Neural progenitor cell (in vitro differentiated cells): ENCODE results near the gene ARL4D. TPM values are rescaled to one million over a fixed set of nuclear protein-coding genes. Genes with fewer than 3 reads are reported as not detected.
A peak's percentile ranks its signal among the peaks of the same experiment; 100 is the strongest.

Source experiments
- DNase-seq: peaks from one replicate; pipeline ENCODE4 v3.0.0-alpha.2; 2016; ENCODE audit warnings: low spot score
- H2AFZ ChIP-seq: fragments of 200-600 bp; sonication (generic); replicated peaks from 2 replicates; pipeline ENCODE4 v1.6.1; 2016; ENCODE audit warnings: antibody characterized with exemption
- H3F3A ChIP-seq: fragments of 200-600 bp; sonication (generic); 2 replicates; pipeline ENCODE4 v1.6.1; 2016; ENCODE audit warnings: antibody characterized with exemption, low read depth
- H3K27ac ChIP-seq: fragments of 200-600 bp; sonication (generic); 2 replicates; pipeline ENCODE4 v1.5.1; 2016; ENCODE audit warnings: mild to moderate bottlenecking
- H3K27me3 ChIP-seq: fragments of 200-600 bp; sonication (generic); 2 replicates; pipeline ENCODE4 v1.6.1; 2016; ENCODE audit warnings: mild to moderate bottlenecking, moderate library complexity
- H3K36me3 ChIP-seq: fragments of 200-600 bp; sonication (generic); 2 replicates; pipeline ENCODE4 v1.5.1; 2016
- H3K4me1 ChIP-seq: fragments of 200-600 bp; sonication (generic); 2 replicates; pipeline ENCODE4 v1.6.1; 2016; ENCODE audit warnings: mixed run types
- H3K4me2 ChIP-seq: fragments of 200-600 bp; sonication (generic); 2 replicates; pipeline ENCODE4 v1.6.1; 2016
- H3K4me3 ChIP-seq: fragments of 200-600 bp; sonication (generic); 2 replicates; pipeline ENCODE4 v1.5.1; 2016
- H3K79me2 ChIP-seq: fragments of 200-600 bp; sonication (generic); 2 replicates; pipeline ENCODE4 v1.6.1; 2016; ENCODE audit warnings: low read depth
- H3K9ac ChIP-seq: fragments of 200-600 bp; sonication (generic); 2 replicates; pipeline ENCODE4 v1.6.1; 2016
- H3K9me3 ChIP-seq: fragments of 200-600 bp; sonication (generic); 2 replicates; pipeline ENCODE4 v1.5.1; 2016; ENCODE audit warnings: low read depth
- H4K20me1 ChIP-seq: fragments of 200-600 bp; sonication (generic); 2 replicates; pipeline ENCODE4 v1.6.1; 2016; ENCODE audit warnings: low read depth
- H3K27ac Mint-ChIP-seq: 3 replicates; pipeline ENCODE4 v1.8.0; 2021; ENCODE audit warnings: mixed read lengths
- H3K27me3 Mint-ChIP-seq: 2 replicates; pipeline ENCODE4 v1.8.0; 2022; ENCODE audit warnings: low read depth, mild to moderate bottlenecking, inconsistent platforms, moderate library complexity, mixed read lengths; ENCODE audit not compliant: insufficient read depth
- H3K36me3 Mint-ChIP-seq: 3 replicates; pipeline ENCODE4 v1.8.0; 2021; ENCODE audit warnings: mixed read lengths
- H3K4me1 Mint-ChIP-seq: 3 replicates; pipeline ENCODE4 v1.8.0; 2021; ENCODE audit warnings: mixed read lengths
- H3K4me3 Mint-ChIP-seq: 3 replicates; pipeline ENCODE4 v1.8.0; 2021; ENCODE audit warnings: mild to moderate bottlenecking, moderate library complexity, mixed read lengths
- H3K9me3 Mint-ChIP-seq: 3 replicates; pipeline ENCODE4 v1.8.0; 2020; ENCODE audit warnings: mixed read lengths
- CTCF ChIP-seq: fragments of 200-600 bp; sonication (generic); IDR thresholded peaks from 2 replicates; pipeline ENCODE4 v1.5.1; 2017; ENCODE audit warnings: antibody characterized with exemption, mild to moderate bottlenecking
- EZH2 ChIP-seq: fragments of 200-600 bp; sonication (generic); IDR thresholded peaks from 2 replicates; pipeline ENCODE4 v1.6.1; 2017; ENCODE audit warnings: antibody characterized with exemption, mild to moderate bottlenecking, moderate library complexity
- EZH2phosphoT487 ChIP-seq: fragments of 200-600 bp; sonication (generic); IDR thresholded peaks from 2 replicates; pipeline ENCODE4 v1.6.1; 2017; ENCODE audit warnings: antibody characterized with exemption
- total RNA-seq: library from RNA; depleted of rRNA; stranded (reverse); fragments of >200 nt; gene quantifications from 2 replicates; pipeline ENCODE4 v1.2.3, GENCODE V29; 2015; ENCODE audit warnings: low replicate concordance

Gene ARL4D
- total RNA-seq, 1 donor from 2014 or later: 9.2 TPM

DNA sequence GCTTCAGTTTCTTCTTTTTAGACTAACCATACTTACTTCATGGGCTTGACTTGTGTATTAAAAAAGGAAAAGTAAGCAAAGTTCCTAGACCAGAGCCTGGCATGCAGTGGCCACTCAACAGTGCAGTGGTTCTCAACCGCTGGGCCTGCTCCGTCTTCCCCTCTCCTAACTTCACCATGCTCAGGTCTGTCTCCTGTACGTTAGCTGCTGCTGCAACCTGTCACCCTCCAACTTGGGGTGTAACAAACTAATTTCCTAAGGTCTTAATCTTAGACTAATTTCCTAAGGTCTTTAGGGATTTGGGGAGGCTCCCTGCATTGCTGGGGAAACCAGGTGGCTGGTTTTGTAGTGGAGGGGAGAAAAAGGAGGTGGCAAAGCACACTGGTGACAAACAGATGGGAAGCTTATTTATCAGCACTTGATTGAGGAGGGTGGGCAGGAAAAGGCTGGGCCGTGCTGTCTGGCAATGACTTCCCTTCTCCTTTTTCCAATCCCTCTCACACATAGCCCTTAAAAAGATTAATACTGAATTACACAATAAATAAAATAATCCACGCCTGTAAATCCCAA lies 2.2 kb upstream of the ARL4D start:
- Histone ChIP-seq H3K9ac (no peak overlapping the region), H4K20me1 (peaks cover 8% of the 10 kb centered on the region), H2AFZ (no peak overlapping the region), H3K4me1 (peaks cover 10% of the 10 kb centered on the region), H3K27ac (no peak overlapping the region), H3K9me3 (no peaks in the 10 kb centered on the region), H3K36me3 (no peaks in the 10 kb centered on the region), H3K4me2 (no peak overlapping the region), H3F3A (no peaks in the 10 kb centered on the region), H3K4me3 (no peak overlapping the region), H3K79me2 (peaks cover 7% of the 10 kb centered on the region), H3K27me3 (no peaks in the 10 kb centered on the region)
- H3K4me3 Mint-ChIP-seq: no peak overlapping the region
- peaks cover 26% of the 10 kb centered on the region for H3K4me1 Mint-ChIP-seq
- no peak for DNase-seq
- no peak for TF ChIP-seq CTCF
- TF ChIP-seq EZH2phosphoT487: no peak
- no peak for TF ChIP-seq EZH2
- peaks cover 17% of the 10 kb centered on the region for H3K27me3 Mint-ChIP-seq
- H3K27ac Mint-ChIP-seq: no peak overlapping the region
- H3K36me3 Mint-ChIP-seq: peaks cover 2% of the 10 kb centered on the region
- H3K9me3 Mint-ChIP-seq: no peaks in the 10 kb centered on the region

GRCh38 chr17:43399839-43400328 lies 1.1 kb downstream of the ARL4D start:
- no peaks in the 10 kb centered on the region for H3F3A ChIP-seq
- no peak for TF ChIP-seq EZH2
- no peaks in the 10 kb centered on the region for H3K9me3 Mint-ChIP-seq
- H4K20me1 ChIP-seq: peaks cover 8% of the 10 kb centered on the region
- no peaks in the 10 kb centered on the region for H3K9me3 ChIP-seq
- no peak overlapping the region for H3K27ac ChIP-seq
- DNase-seq: no peak
- peak overlapping the region; percentile 92 for H3K4me2 ChIP-seq
- H2AFZ ChIP-seq: no peak overlapping the region
- peaks cover 19% of the 10 kb centered on the region for H3K27me3 Mint-ChIP-seq
- peaks cover 28% of the 10 kb centered on the region for H3K4me1 Mint-ChIP-seq
- peaks cover 7% of the 10 kb centered on the region for H3K79me2 ChIP-seq
- no peaks in the 10 kb centered on the region for H3K27me3 ChIP-seq
- H3K4me3 Mint-ChIP-seq: peak overlapping the region; percentile 95
- peaks cover 16% of the 10 kb centered on the region for H3K4me1 ChIP-seq
- peaks cover 2% of the 10 kb centered on the region for H3K36me3 Mint-ChIP-seq
- no peak overlapping the region for H3K27ac Mint-ChIP-seq
- H3K4me3 ChIP-seq: peak overlapping the region; percentile 81
- no peak overlapping the region for H3K9ac ChIP-seq
- no peaks in the 10 kb centered on the region for H3K36me3 ChIP-seq

- H3K27ac Mint-ChIP-seq: no peak overlapping the region
- peak overlapping the region; percentile 74 for H3K4me3 Mint-ChIP-seq
- DNase-seq: no peak
Measured at GRCh38 chr17:43400943-43401717, 2.3 kb downstream of the ARL4D start.

More at GRCh38 chr17:43400943-43401717, 2.3 kb downstream of the ARL4D start:
- Mint-ChIP-seq H3K4me1 (peaks cover 28% of the 10 kb centered on the region), H3K27me3 (peaks cover 18% of the 10 kb centered on the region), H3K9me3 (no peaks in the 10 kb centered on the region), H3K36me3 (peaks cover 2% of the 10 kb centered on the region)
- no peaks in the 10 kb centered on the region for H3F3A ChIP-seq
- no peak overlapping the region for H3K27ac ChIP-seq
- TF ChIP-seq EZH2: no peak
- no peak for TF ChIP-seq CTCF
- no peak for TF ChIP-seq EZH2phosphoT487
- H3K9ac ChIP-seq: no peak overlapping the region
- H3K4me1 ChIP-seq: peaks cover 16% of the 10 kb centered on the region
- H3K9me3 ChIP-seq: no peaks in the 10 kb centered on the region
- H2AFZ ChIP-seq: no peak overlapping the region
- H4K20me1 ChIP-seq: peaks cover 8% of the 10 kb centered on the region
- peak overlapping the region; percentile 92 for H3K4me2 ChIP-seq
- H3K36me3 ChIP-seq: no peaks in the 10 kb centered on the region
- no peak overlapping the region for H3K4me3 ChIP-seq
- no peaks in the 10 kb centered on the region for H3K27me3 ChIP-seq
- H3K79me2 ChIP-seq: peaks cover 7% of the 10 kb centered on the region
